T-helper 2 cell treated with Interferon-gamma antibody and Interleukin-4, amounts not matched to agents 5 μg/mL and 100 μg/mL, for 36 hours (primary cell): ENCODE results near the gene ARHGEF7.
A peak's percentile ranks its signal among the peaks of the same experiment; 100 is the strongest.
"Not testable (repeated sequence)": the region's sequence is repeated elsewhere in the genome, so short reads cannot be mapped to it uniquely, and the experiment has no call there.

ENCODE experiments used
- DNase-seq: peaks from one replicate; pipeline ENCODE4 v3.0.0; 2021; ENCODE audit warnings: low spot score
- H3K27ac Mint-ChIP-seq: one replicate; pipeline ENCODE4 v1.8.0; 2021; ENCODE audit warnings: mild to moderate bottlenecking, mixed read lengths
- H3K27me3 Mint-ChIP-seq: one replicate; pipeline ENCODE4 v1.8.0; 2021; ENCODE audit warnings: low read depth, mixed read lengths
- H3K36me3 Mint-ChIP-seq: one replicate; pipeline ENCODE4 v1.8.0; 2021; ENCODE audit warnings: low read depth, mixed read lengths
- H3K4me1 Mint-ChIP-seq: one replicate; pipeline ENCODE4 v1.8.0; 2021; ENCODE audit warnings: low read depth, mixed read lengths
- H3K4me3 Mint-ChIP-seq: one replicate; pipeline ENCODE4 v1.8.0; 2022; ENCODE audit warnings: mild to moderate bottlenecking, moderate library complexity, mixed read lengths
- H3K9me3 Mint-ChIP-seq: one replicate; pipeline ENCODE4 v1.8.0; 2021; ENCODE audit warnings: mixed read lengths

The ARHGEF7 gene

GRCh38 chr13:111177081-111177711 is 62.1 kb downstream of the ARHGEF7 start:
- Mint-ChIP-seq H3K27me3 (no peaks in the 10 kb centered on the region), H3K36me3 (peaks cover 73% of the 10 kb centered on the region), H3K9me3 (peaks cover 11% of the 10 kb centered on the region), H3K4me3 (peak overlapping the region; percentile 71), H3K27ac (peak overlapping the region; percentile 91), H3K4me1 (peaks cover 62% of the 10 kb centered on the region)
- no peak for DNase-seq

GRCh38 chr13:111177921-111178320 is 62.8 kb downstream of the ARHGEF7 start:
- H3K27me3 Mint-ChIP-seq, result no peaks in the 10 kb centered on the region
- peaks cover 73% of the 10 kb centered on the region for H3K36me3 Mint-ChIP-seq
- no peak overlapping the region for H3K4me3 Mint-ChIP-seq
- H3K9me3 Mint-ChIP-seq, result peaks cover 11% of the 10 kb centered on the region
- peaks cover 63% of the 10 kb centered on the region for H3K4me1 Mint-ChIP-seq
- DNase-seq, result no peak
- peak overlapping the region; percentile 91 for H3K27ac Mint-ChIP-seq

- Mint-ChIP-seq H3K27ac (peak overlapping the region; percentile 91), H3K4me1 (peaks cover 67% of the 10 kb centered on the region), H3K27me3 (no peaks in the 10 kb centered on the region), H3K36me3 (peaks cover 68% of the 10 kb centered on the region), H3K9me3 (peaks cover 11% of the 10 kb centered on the region), H3K4me3 (peak overlapping the region; percentile 10)
- DNase-seq, result no peak
These were observed 63.3 kb downstream of the ARHGEF7 start for GRCh38 chr13:111178402-111178801.

- peaks cover 79% of the 10 kb centered on the region for H3K4me1 Mint-ChIP-seq
- peaks cover 59% of the 10 kb centered on the region for H3K36me3 Mint-ChIP-seq
- DNase-seq, result no peak
- peaks cover 6% of the 10 kb centered on the region for H3K9me3 Mint-ChIP-seq
- H3K4me3 Mint-ChIP-seq, result peak overlapping the region; percentile 25
- H3K27me3 Mint-ChIP-seq, result no peaks in the 10 kb centered on the region
- H3K27ac Mint-ChIP-seq, result peak overlapping the region; percentile 84
These were observed 65.0 kb downstream of the ARHGEF7 start for GRCh38 chr13:111179908-111180760.

- no peak overlapping the region for H3K27ac Mint-ChIP-seq
- no peak overlapping the region for H3K4me3 Mint-ChIP-seq
- no peaks in the 10 kb centered on the region for H3K27me3 Mint-ChIP-seq
- H3K36me3 Mint-ChIP-seq, result peaks cover 43% of the 10 kb centered on the region
- H3K4me1 Mint-ChIP-seq, result peaks cover 81% of the 10 kb centered on the region
- no peak for DNase-seq
- no peaks in the 10 kb centered on the region for H3K9me3 Mint-ChIP-seq
These were observed 66.9 kb downstream of the ARHGEF7 start for GRCh38 chr13:111181977-111182376.

- no peak for DNase-seq
- Mint-ChIP-seq H3K27me3 (no peaks in the 10 kb centered on the region), H3K4me3 (no peak overlapping the region), H3K36me3 (peaks cover 36% of the 10 kb centered on the region), H3K27ac (no peak overlapping the region), H3K4me1 (peaks cover 81% of the 10 kb centered on the region), H3K9me3 (no peaks in the 10 kb centered on the region)
These were observed 68.1 kb downstream of the ARHGEF7 start for GRCh38 chr13:111183087-111183645.

- Mint-ChIP-seq H3K9me3 (no peaks in the 10 kb centered on the region), H3K4me3 (peak overlapping the region; percentile 73), H3K27me3 (no peaks in the 10 kb centered on the region), H3K4me1 (peaks cover 83% of the 10 kb centered on the region), H3K36me3 (peaks cover 30% of the 10 kb centered on the region), H3K27ac (peak overlapping the region; percentile 15)
- DNase-seq, result no peak
These were observed 68.8 kb downstream of the ARHGEF7 start for GRCh38 chr13:111183959-111184358.

GRCh38 chr13:111184458-111185401 is 69.6 kb downstream of the ARHGEF7 start:
- Mint-ChIP-seq H3K9me3 (no peaks in the 10 kb centered on the region), H3K27ac (peak overlapping the region; percentile 84), H3K4me3 (peak overlapping the region; percentile 73), H3K27me3 (no peaks in the 10 kb centered on the region), H3K4me1 (peaks cover 84% of the 10 kb centered on the region), H3K36me3 (peaks cover 30% of the 10 kb centered on the region)
- no peak for DNase-seq

- Mint-ChIP-seq H3K27ac (no peak overlapping the region), H3K27me3 (no peaks in the 10 kb centered on the region), H3K9me3 (peaks cover 3% of the 10 kb centered on the region)
These were observed 71.3 kb downstream of the ARHGEF7 start for GRCh38 chr13:111186305-111186935.

GRCh38 chr13:111187960-111188541 is 72.9 kb downstream of the ARHGEF7 start:
- peaks cover 36% of the 10 kb centered on the region for H3K36me3 Mint-ChIP-seq
- peak overlapping the region; percentile 73 for H3K4me3 Mint-ChIP-seq
- peak overlapping the region; percentile 91 for H3K27ac Mint-ChIP-seq

More at GRCh38 chr13:111186305-111186935, 71.3 kb downstream of the ARHGEF7 start:
- Mint-ChIP-seq H3K36me3 (peaks cover 38% of the 10 kb centered on the region), H3K4me3 (peak overlapping the region; percentile 73), H3K4me1 (peaks cover 83% of the 10 kb centered on the region)
- DNase-seq, result no peak

GRCh38 chr13:111189064-111189505 is 74.0 kb downstream of the ARHGEF7 start:
- H3K4me1 Mint-ChIP-seq, result peaks cover 74% of the 10 kb centered on the region
- peak overlapping the region; percentile 91 for H3K27ac Mint-ChIP-seq
- peak overlapping the region; percentile 73 for H3K4me3 Mint-ChIP-seq
- peak; percentile 73 for DNase-seq
- H3K36me3 Mint-ChIP-seq, result peaks cover 36% of the 10 kb centered on the region
- H3K27me3 Mint-ChIP-seq, H3K9me3 Mint-ChIP-seq: not testable (repeated sequence)

More at GRCh38 chr13:111187960-111188541, 72.9 kb downstream of the ARHGEF7 start:
- H3K9me3 Mint-ChIP-seq, result peaks cover 4% of the 10 kb centered on the region
- no peak for DNase-seq
- peaks cover 79% of the 10 kb centered on the region for H3K4me1 Mint-ChIP-seq
- H3K27me3 Mint-ChIP-seq, result no peaks in the 10 kb centered on the region

GRCh38 chr13:111189516-111189915 is 74.4 kb downstream of the ARHGEF7 start:
- not testable (repeated sequence) for H3K9me3 Mint-ChIP-seq, H3K27me3 Mint-ChIP-seq
- peak overlapping the region; percentile 73 for H3K4me3 Mint-ChIP-seq
- peaks cover 36% of the 10 kb centered on the region for H3K36me3 Mint-ChIP-seq
- DNase-seq, result peak; percentile 25
- H3K4me1 Mint-ChIP-seq, result peaks cover 73% of the 10 kb centered on the region
- H3K27ac Mint-ChIP-seq, result peak overlapping the region; percentile 91
